ENCODE results near the gene GEMIN7. TPM values are rescaled to one million over a fixed set of nuclear protein-coding genes. Genes with fewer than 3 reads are reported as not detected.

GEMIN7 gene
- total RNA-seq, 1 donor, result 14.8 TPM

DNA sequence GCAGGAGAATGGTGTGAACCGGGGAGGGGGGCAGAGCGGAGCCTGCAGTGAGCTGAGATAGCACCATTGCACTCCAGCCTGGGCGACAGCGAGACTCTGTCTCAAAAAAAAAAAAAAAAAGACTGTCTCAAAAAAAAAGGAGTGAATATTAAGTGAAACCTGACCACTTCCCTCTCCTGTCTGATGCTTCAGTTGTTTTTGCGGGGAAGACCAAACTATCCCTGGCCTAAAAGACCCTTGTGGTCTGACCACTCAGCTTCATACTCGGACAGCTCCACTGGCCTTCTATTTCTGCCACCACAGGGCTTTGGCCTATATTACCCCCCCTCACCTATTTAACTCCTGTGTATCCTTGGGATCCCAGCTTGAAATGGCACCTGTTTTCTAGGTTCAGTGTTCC is 37.9 kb upstream of the GEMIN7 start:
- H3K36me3 ChIP-seq (ENCODE audit: insufficient read depth, low read length), result peaks cover 53% of the 10 kb centered on the region
- no peak overlapping the region for H2AFZ ChIP-seq (ENCODE audit: low read length)
- H3K9me3 ChIP-seq (ENCODE audit: low read depth, low read length), result no peaks in the 10 kb centered on the region
- H3K4me3 ChIP-seq (ENCODE audit: insufficient read depth, low read length), result no peak overlapping the region
- peaks cover 45% of the 10 kb centered on the region for H4K20me1 ChIP-seq (ENCODE audit: insufficient read depth, low read length)
- H3K27ac ChIP-seq (ENCODE audit: low read depth, low read length), result no peak overlapping the region
- peaks cover 65% of the 10 kb centered on the region for H3K79me2 ChIP-seq (ENCODE audit: insufficient read depth, low read length)
- TF ChIP-seq, protein P1, sequence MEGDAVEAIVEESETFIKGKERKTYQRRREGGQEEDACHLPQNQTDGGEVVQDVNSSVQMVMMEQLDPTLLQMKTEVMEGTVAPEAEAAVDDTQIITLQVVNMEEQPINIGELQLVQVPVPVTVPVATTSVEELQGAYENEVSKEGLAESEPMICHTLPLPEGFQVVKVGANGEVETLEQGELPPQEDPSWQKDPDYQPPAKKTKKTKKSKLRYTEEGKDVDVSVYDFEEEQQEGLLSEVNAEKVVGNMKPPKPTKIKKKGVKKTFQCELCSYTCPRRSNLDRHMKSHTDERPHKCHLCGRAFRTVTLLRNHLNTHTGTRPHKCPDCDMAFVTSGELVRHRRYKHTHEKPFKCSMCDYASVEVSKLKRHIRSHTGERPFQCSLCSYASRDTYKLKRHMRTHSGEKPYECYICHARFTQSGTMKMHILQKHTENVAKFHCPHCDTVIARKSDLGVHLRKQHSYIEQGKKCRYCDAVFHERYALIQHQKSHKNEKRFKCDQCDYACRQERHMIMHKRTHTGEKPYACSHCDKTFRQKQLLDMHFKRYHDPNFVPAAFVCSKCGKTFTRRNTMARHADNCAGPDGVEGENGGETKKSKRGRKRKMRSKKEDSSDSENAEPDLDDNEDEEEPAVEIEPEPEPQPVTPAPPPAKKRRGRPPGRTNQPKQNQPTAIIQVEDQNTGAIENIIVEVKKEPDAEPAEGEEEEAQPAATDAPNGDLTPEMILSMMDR (IDR thresholded peaks at IDR 0.05; ENCODE audit: extremely low read depth, low read depth, low read length), result no peak
- no peak for DNase-seq (ENCODE audit: insufficient read length, low spot score, missing footprints)
- no peak overlapping the region for H3K4me2 ChIP-seq (ENCODE audit: insufficient read depth, low read length)
- peaks cover 11% of the 10 kb centered on the region for H3K4me1 ChIP-seq (ENCODE audit: insufficient read depth, low read length)
- H3K27me3 ChIP-seq (ENCODE audit: insufficient read depth, low read length), result no peaks in the 10 kb centered on the region

DNA sequence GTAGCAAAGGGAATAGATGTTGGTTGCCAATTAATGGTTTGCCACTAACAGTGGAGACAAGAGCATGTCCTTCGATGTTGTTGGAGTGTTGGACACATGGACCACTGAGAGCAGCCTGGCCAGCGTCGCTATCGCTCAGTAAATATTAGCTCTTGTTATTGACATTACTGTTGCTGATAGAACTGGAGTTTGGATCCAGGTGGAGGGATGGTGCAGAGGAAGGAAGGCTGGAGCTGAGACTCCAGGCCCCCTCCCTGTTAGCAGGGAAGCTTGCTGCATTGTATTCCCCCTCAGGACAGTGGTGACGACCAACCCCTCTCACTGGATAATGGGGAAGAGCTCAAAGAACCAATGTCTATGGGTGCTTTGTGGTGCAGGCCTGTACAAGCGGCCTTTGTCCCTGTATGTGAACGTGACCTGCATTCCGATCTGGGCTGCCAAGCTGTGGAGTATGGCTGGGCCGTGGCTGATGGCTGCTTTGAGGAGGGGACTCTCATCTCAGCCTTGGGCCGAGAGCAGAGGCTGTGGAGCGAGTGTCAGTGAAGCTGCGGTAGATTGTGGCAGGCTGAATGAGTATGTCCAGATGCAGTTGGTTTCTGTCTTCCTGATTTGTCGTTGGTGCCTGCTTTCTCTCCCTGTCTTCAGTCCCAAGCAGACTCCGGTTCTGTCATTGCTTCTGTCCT is 33.2 kb upstream of the GEMIN7 start:
- Histone ChIP-seq H3K4me3 (ENCODE audit: insufficient read depth, low read length) (no peak overlapping the region), H2AFZ (ENCODE audit: low read length) (no peak overlapping the region), H3K4me1 (ENCODE audit: insufficient read depth, low read length) (no peaks in the 10 kb centered on the region), H3K79me2 (ENCODE audit: insufficient read depth, low read length) (peaks cover 96% of the 10 kb centered on the region), H3K27me3 (ENCODE audit: insufficient read depth, low read length) (no peaks in the 10 kb centered on the region), H3K9me3 (ENCODE audit: low read depth, low read length) (no peaks in the 10 kb centered on the region), H3K27ac (ENCODE audit: low read depth, low read length) (no peak overlapping the region), H3K4me2 (ENCODE audit: insufficient read depth, low read length) (no peak overlapping the region), H4K20me1 (ENCODE audit: insufficient read depth, low read length) (peaks cover 52% of the 10 kb centered on the region), H3K36me3 (ENCODE audit: insufficient read depth, low read length) (peaks cover 48% of the 10 kb centered on the region)
- TF ChIP-seq, protein P1 (IDR thresholded peaks at IDR 0.05; ENCODE audit: extremely low read depth, low read depth, low read length), result no peak
- DNase-seq (ENCODE audit: insufficient read length, low spot score, missing footprints), result no peak

DNA sequence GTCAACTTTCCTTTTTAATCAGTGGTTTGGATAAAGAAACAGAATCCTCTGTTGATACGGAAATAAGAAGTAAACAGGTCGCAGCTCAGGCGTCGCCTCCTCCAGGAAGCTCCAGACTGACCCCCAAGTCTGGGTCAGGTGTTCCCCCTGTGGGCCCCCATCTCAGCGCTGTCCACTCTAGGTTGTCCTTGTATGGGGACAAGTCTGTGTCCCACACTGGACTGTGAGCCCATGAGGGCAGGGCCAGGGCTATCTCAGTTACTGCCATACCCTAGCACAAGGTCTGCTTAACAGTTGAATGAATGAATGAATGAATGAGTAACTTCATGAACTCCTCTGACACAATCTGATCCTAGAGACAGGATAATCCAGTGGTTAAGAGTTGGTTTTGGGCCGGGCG is 32.7 kb upstream of the GEMIN7 start:
- TF ChIP-seq, protein P1 (IDR thresholded peaks at IDR 0.05; ENCODE audit: extremely low read depth, low read depth, low read length), result no peak
- Histone ChIP-seq H3K4me3 (ENCODE audit: insufficient read depth, low read length) (no peak overlapping the region), H3K9me3 (ENCODE audit: low read depth, low read length) (no peaks in the 10 kb centered on the region), H3K4me1 (ENCODE audit: insufficient read depth, low read length) (no peaks in the 10 kb centered on the region), H3K27me3 (ENCODE audit: insufficient read depth, low read length) (no peaks in the 10 kb centered on the region), H4K20me1 (ENCODE audit: insufficient read depth, low read length) (peaks cover 54% of the 10 kb centered on the region), H2AFZ (ENCODE audit: low read length) (no peak overlapping the region), H3K36me3 (ENCODE audit: insufficient read depth, low read length) (peaks cover 43% of the 10 kb centered on the region), H3K27ac (ENCODE audit: low read depth, low read length) (no peak overlapping the region), H3K79me2 (ENCODE audit: insufficient read depth, low read length) (peaks cover 96% of the 10 kb centered on the region), H3K4me2 (ENCODE audit: insufficient read depth, low read length) (no peak overlapping the region)
- DNase-seq (ENCODE audit: insufficient read length, low spot score, missing footprints), result no peak

DNA sequence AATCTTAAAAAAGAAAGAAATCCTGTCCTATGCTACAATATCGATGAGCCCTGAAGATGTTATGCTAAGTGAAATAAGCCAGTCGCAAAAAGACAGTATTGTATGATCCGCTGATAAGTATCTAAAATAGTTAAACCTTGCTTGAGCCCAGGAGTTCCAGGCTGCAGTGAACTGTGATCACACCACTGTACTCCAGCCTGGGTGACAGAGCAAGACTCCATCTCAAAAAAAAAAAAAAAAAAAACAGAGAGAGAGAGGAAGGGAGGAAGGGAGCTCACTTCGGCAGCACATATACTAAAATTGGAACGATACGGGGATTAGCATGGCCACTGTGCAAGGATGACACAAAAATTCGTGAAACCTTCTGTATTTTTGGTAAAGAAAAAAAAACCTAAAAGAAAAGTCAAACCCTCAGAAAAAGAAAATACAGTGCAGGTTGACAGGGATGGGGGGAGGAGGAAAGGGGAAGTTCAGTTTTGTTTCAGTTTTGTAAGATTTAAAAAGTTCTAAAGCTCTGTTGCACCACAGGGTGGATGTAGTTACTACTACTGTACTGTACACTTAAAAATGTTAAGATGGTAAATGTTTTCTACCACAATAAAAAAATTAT is 31.8 kb upstream of the GEMIN7 start:
- Histone ChIP-seq H3K4me2 (ENCODE audit: insufficient read depth, low read length) (no peak overlapping the region), H3K4me3 (ENCODE audit: insufficient read depth, low read length) (no peak overlapping the region), H3K9me3 (ENCODE audit: low read depth, low read length) (no peaks in the 10 kb centered on the region), H3K36me3 (ENCODE audit: insufficient read depth, low read length) (peaks cover 39% of the 10 kb centered on the region), H3K27ac (ENCODE audit: low read depth, low read length) (no peak overlapping the region), H3K4me1 (ENCODE audit: insufficient read depth, low read length) (no peaks in the 10 kb centered on the region), H3K27me3 (ENCODE audit: insufficient read depth, low read length) (no peaks in the 10 kb centered on the region), H2AFZ (ENCODE audit: low read length) (no peak overlapping the region), H4K20me1 (ENCODE audit: insufficient read depth, low read length) (peaks cover 54% of the 10 kb centered on the region), H3K79me2 (ENCODE audit: insufficient read depth, low read length) (peaks cover 95% of the 10 kb centered on the region)
- DNase-seq (ENCODE audit: insufficient read length, low spot score, missing footprints), result no peak
- TF ChIP-seq, protein P1 (IDR thresholded peaks at IDR 0.05; ENCODE audit: extremely low read depth, low read depth, low read length), result no peak

Data from osteoblast (primary cell).